ENCODE data around the gene USP22.
"Not testable (repeated sequence)": the region's sequence is repeated elsewhere in the genome, so short reads cannot be mapped to it uniquely, and the experiment has no call there.

GRCh38 chr17:21085280-21085679 is 42.5 kb upstream of the USP22 start:
- TF ChIP-seq TCF7L2 (IDR thresholded peaks at IDR 0.05; ENCODE audit: low read depth, low read length); PREB (CRISPR knock-in tag; IDR thresholded peaks at IDR 0.05): not testable (repeated sequence)
